IPS-18c (cell line): ENCODE measurements around the gene SLC6A8.
"Not testable (repeated sequence)": the region's sequence is repeated elsewhere in the genome, so short reads cannot be mapped to it uniquely, and the experiment has no call there.

ENCODE experiments used
- H3K4me3 ChIP-seq: 2 replicates; pipeline ENCODE4 v1.7.0; 2013; ENCODE audit warnings: low read depth, mild to moderate bottlenecking, low read length, moderate library complexity; ENCODE audit not compliant: insufficient read depth
- H3K9me3 ChIP-seq: one replicate; pipeline ENCODE4 v1.6.1; 2013; ENCODE audit warnings: mild to moderate bottlenecking, low read length, moderate library complexity; ENCODE audit not compliant: control insufficient read depth, insufficient read depth

SLC6A8 gene

DNA sequence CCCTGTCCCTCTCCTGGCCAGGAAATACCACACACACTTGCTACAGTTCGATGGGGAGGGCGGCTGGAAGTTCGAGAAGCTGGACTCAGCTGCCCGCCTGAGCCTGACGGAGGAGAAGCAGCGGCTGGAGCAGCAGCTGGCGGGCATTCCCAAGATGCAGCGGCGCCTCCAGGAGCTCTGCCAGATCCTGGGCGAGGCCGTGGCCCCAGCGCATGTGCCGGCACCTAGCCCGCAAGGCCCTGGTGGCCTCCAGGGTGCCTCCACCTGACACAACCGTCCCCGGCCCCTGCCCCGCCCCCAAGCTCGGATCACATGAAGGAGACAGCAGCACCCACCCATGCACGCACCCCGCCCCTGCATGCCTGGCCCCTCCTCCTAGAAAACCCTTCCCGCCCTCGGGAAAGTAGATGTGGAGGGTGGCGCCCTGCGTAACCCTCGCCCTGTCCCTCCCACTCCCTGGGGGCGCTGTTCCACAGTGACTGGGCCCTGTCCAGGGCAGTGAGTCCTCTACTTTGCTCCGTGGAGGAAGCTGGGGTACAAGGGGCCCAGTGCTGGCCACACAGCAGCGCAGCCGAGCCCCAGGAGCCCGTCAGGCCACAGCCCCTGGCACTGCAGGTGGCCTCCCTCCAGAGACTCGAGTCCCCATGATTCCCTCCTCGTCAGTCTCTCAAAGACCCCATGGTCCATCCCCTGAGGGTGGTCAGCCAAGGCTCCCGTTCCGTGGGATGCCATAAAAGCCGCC lies 55.9 kb downstream of the SLC6A8 start:
- H3K4me3 ChIP-seq = peak overlapping the region; percentile 40

DNA sequence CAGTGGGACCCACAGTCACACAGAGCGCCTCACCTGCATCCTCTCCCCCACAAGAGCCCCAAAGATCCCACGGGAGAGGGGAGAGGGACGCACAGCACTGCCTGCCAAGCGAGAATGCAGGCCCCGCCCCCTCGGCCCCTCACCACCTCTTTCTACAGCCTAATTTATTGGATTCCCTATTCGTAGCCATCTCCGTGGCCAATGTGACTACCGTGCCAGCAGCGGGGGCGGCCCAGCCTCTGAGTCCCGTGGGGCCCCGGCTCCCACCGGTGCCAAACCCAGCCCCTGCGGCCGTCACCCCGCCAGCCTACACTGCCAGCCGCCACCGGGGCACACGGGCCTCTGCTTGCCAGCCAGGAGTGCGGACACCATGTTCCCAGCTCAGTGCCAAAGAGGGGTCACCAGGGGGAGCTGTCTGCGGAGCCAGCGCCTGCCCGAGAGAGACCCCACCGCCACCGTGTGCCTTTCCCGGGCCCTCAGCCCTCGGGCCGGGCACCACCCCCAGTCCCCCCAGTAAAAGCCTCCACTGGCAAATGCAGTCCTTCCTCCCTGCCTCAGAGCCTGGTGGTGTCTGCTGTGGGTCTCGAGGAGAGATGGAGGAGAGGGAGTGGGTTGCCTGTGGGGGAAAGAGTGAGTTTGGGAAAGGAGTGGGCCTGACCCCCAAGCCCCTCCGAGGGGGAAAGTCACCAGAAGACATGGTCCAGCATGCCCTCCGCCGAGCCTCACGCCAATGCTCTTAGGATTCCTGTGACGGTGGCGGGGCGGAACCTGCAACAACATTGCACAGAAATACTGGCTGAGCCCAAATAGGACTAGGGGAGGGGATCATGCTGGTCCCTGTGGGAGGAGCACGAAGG lies 56.7 kb downstream of the SLC6A8 start:
- Histone ChIP-seq H3K4me3 (peak overlapping the region; percentile 40), H3K9me3 (no peaks in the 10 kb centered on the region)

More for the DNA sequence above, 55.9 kb downstream of the SLC6A8 start:
- not testable (repeated sequence) for H3K9me3 ChIP-seq

DNA sequence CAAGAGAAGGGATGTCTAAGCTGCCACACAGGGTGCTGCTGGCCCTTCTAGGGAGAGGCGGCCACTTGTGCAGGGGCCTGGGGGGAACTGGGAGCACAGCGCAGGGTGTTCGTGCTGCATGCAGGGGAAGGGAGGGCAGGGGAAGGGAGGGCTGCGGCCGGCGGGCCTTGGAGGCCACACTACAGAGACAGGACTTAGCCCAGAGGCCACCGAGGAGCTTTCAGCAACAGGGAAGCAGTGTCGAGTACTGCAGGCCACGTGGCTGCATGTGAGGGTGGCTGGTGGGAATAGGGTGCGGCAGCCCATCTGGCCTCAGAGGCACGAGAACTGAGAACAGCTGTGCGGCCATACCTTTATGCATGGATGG lies 57.3 kb downstream of the SLC6A8 start:
- not testable (repeated sequence) for H3K4me3 ChIP-seq, H3K9me3 ChIP-seq
